ENCODE measurements around the gene MBD3L2.

MBD3L2 gene

DNA sequence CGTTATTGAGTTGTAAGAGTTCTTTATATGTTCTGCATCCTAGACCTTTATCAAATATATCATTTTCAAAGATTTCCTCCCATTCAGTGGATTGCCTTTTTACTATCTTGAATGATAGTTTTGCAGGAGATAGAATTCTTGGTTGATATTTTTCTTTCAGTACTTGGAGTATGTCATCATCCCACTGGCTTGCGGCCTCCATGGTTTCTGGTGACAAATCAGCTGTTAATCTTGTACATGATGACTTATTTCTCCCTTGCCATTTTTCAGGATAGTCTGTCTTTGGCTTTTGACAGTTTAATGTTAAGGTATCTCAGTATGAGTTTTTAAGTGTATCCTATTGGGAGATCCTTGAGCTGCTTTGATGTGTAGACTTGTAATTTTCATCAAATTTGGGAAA lies 28.9 kb downstream of the MBD3L2 start:
- H3K4me1 ChIP-seq (ENCODE audit: control insufficient read depth, insufficient read depth, low read length, unreplicated experiment), result no peaks in the 10 kb centered on the region
- H3K79me2 ChIP-seq (ENCODE audit: control insufficient read depth, insufficient read depth, low read length, unreplicated experiment), result no peaks in the 10 kb centered on the region
- H3K27ac ChIP-seq (ENCODE audit: low read depth, low read length), result no peak overlapping the region
- no peak overlapping the region for H3K4me3 ChIP-seq (ENCODE audit: low read depth, low read length)
- no peaks in the 10 kb centered on the region for H3K27me3 ChIP-seq (ENCODE audit: insufficient read depth, low read length)
- peaks cover 80% of the 10 kb centered on the region for H3K36me3 ChIP-seq (ENCODE audit: insufficient read depth, low read length)
- H2AFZ ChIP-seq (ENCODE audit: low read length, unreplicated experiment), result no peak overlapping the region

DNA sequence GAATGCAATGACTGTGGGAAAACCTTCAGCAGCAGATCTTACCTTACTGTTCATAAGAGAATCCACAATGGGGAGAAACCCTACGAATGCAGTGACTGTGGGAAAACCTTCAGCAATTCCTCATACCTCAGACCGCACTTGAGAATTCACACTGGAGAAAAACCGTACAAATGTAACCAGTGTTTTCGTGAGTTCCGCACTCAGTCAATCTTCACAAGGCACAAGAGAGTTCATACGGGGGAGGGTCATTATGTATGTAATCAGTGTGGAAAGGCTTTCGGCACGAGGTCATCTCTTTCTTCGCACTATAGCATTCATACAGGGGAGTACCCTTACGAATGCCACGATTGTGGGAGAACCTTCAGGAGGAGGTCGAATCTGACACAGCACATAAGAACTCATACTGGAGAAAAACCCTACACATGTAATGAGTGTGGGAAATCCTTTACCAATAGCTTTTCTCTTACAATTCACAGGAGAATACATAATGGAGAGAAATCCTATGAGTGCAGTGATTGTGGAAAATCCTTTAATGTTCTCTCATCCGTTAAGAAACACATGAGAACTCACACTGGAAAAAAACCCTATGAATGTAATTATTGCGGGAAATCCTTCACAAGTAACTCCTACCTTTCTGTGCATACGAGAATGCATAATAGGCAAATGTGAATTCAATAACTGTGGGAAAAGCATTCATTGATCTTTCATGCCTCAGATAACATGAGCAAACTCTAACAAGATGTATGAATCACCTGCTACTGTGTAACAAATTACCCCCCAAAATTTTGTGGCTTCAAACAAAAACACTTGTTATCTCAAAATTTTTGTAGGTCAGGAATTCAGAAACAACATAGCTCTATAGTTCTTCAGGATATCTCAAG lies 34.2 kb downstream of the MBD3L2 start:
- H2AFZ ChIP-seq (ENCODE audit: low read length, unreplicated experiment), result no peak overlapping the region
- H3K36me3 ChIP-seq (ENCODE audit: insufficient read depth, low read length), result peaks cover 74% of the 10 kb centered on the region
- no peaks in the 10 kb centered on the region for H3K4me1 ChIP-seq (ENCODE audit: control insufficient read depth, insufficient read depth, low read length, unreplicated experiment)
- no peaks in the 10 kb centered on the region for H3K79me2 ChIP-seq (ENCODE audit: control insufficient read depth, insufficient read depth, low read length, unreplicated experiment)
- H3K27ac ChIP-seq (ENCODE audit: low read depth, low read length), result no peak overlapping the region
- H3K27me3 ChIP-seq (ENCODE audit: insufficient read depth, low read length), result no peaks in the 10 kb centered on the region
- H3K4me3 ChIP-seq (ENCODE audit: low read depth, low read length), result no peak overlapping the region

DNA sequence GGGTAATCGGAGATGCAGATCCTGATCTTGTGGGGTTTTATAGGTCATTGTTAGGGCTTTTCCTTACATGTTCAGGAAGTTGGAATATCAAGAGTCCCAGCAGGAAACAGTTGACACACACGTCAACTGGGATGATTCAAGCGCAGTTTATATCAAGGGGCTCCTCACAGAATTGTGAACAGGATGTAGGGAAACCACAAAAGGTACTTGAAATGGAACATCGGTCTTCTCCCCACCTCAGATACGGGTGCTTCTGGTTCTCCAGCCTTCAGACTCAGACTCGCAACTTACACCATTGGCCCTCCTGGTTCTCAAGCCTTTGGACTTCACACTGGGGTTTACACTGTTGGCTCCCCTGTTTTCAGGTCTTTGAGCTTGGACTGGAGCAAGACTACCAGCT lies 39.9 kb downstream of the MBD3L2 start:
- Histone ChIP-seq H3K27me3 (ENCODE audit: insufficient read depth, low read length) (no peaks in the 10 kb centered on the region), H2AFZ (ENCODE audit: low read length, unreplicated experiment) (no peak overlapping the region), H3K79me2 (ENCODE audit: control insufficient read depth, insufficient read depth, low read length, unreplicated experiment) (no peaks in the 10 kb centered on the region), H3K4me3 (ENCODE audit: low read depth, low read length) (no peak overlapping the region), H3K27ac (ENCODE audit: low read depth, low read length) (no peak overlapping the region), H3K36me3 (ENCODE audit: insufficient read depth, low read length) (peaks cover 22% of the 10 kb centered on the region), H3K4me1 (ENCODE audit: control insufficient read depth, insufficient read depth, low read length, unreplicated experiment) (no peaks in the 10 kb centered on the region)

DNA sequence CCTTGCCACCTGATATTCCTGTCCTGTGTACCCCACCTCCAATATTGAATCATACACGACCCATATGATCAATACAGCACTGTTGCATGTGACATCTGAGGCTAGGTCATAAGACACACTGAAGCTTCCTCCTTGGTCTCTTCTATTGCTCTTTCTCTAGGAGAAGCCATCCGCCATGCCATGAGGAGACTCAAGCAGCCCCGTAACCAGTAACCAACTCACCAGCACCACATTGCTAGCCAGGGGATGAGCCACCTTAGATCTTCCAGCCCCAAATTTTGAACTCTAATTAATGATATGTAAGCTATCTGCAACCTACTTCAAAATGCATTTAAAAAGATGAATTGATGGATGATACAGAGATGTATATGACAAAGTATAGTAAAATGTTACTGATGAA lies 49.0 kb downstream of the MBD3L2 start:
- Histone ChIP-seq H3K4me1 (ENCODE audit: control insufficient read depth, insufficient read depth, low read length, unreplicated experiment) (no peaks in the 10 kb centered on the region), H3K4me3 (ENCODE audit: low read depth, low read length) (peak overlapping the region; percentile 93), H3K27ac (ENCODE audit: low read depth, low read length) (peak overlapping the region; percentile 90; the same call in 1 of the 2 replicates), H3K79me2 (ENCODE audit: control insufficient read depth, insufficient read depth, low read length, unreplicated experiment) (no peaks in the 10 kb centered on the region), H3K36me3 (ENCODE audit: insufficient read depth, low read length) (no peaks in the 10 kb centered on the region; the same call in 1 of the 2 replicates), H2AFZ (ENCODE audit: low read length, unreplicated experiment) (peak overlapping the region; percentile 90), H3K27me3 (ENCODE audit: insufficient read depth, low read length) (no peaks in the 10 kb centered on the region)

DNA sequence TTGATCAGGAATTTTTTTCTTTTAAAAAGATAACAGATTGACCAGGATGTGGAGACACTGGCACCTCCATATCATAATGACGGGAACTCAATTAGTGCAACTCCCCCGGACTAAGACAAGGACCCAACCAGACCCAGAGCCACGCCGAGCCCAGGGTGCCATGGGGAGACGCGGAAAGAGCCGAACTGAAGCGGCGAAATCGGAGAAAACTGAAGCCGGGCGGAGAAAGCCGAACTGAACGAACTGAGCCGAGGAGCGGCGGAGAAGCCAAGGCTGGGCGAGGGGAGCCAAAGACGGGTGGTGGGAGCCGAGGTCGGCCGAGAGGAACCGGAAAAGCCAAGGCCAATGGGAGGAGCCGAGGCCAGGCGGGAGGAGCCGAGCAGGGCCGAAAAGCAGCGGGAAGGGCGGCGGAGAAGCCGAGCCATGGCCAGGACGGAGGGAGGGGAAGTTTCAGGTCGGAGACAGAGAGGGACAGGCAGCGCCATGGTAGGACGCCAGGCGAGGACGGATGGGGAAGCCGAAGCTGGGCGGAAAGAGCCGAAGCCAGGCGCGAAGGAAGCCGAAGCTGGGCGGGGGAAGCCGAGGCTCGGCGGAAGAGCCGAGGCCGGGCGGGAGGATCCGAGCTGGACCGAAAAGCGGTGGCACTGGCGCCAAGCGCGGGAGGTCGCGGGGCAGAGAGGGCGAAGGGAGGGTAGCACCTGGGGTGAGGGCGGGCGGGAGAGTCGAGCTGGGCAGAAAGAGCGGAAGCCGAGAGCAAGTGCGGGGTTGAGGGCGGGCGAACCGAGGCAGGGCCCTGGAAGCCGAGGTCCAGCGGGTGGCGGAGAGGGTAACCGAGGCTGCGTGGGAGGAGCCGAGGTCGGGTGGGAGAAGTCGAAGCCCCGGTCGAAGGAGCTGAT lies 49.8 kb downstream of the MBD3L2 start:
- peak overlapping the region; percentile 93 for H3K4me3 ChIP-seq (ENCODE audit: low read depth, low read length)
- no peaks in the 10 kb centered on the region; the same call in 1 of the 2 replicates for H3K36me3 ChIP-seq (ENCODE audit: insufficient read depth, low read length)
- no peaks in the 10 kb centered on the region for H3K79me2 ChIP-seq (ENCODE audit: control insufficient read depth, insufficient read depth, low read length, unreplicated experiment)
- no peaks in the 10 kb centered on the region for H3K27me3 ChIP-seq (ENCODE audit: insufficient read depth, low read length)
- H3K4me1 ChIP-seq (ENCODE audit: control insufficient read depth, insufficient read depth, low read length, unreplicated experiment), result no peaks in the 10 kb centered on the region
- H2AFZ ChIP-seq (ENCODE audit: low read length, unreplicated experiment), result peak overlapping the region; percentile 90
- H3K27ac ChIP-seq (ENCODE audit: low read depth, low read length), result peak overlapping the region; percentile 90

- Histone ChIP-seq H3K4me1 (ENCODE audit: control insufficient read depth, insufficient read depth, low read length, unreplicated experiment) (no peaks in the 10 kb centered on the region), H3K79me2 (ENCODE audit: control insufficient read depth, insufficient read depth, low read length, unreplicated experiment) (no peaks in the 10 kb centered on the region), H2AFZ (ENCODE audit: low read length, unreplicated experiment) (no peak overlapping the region), H3K27me3 (ENCODE audit: insufficient read depth, low read length) (no peaks in the 10 kb centered on the region), H3K4me3 (ENCODE audit: low read depth, low read length) (peak overlapping the region; percentile 93), H3K27ac (ENCODE audit: low read depth, low read length) (peak overlapping the region; percentile 90; the same call in 1 of the 2 replicates), H3K36me3 (ENCODE audit: insufficient read depth, low read length) (no peaks in the 10 kb centered on the region; the same call in 1 of the 2 replicates)
Measured at GRCh38 chr19:7099597-7099921, 50.4 kb downstream of the MBD3L2 start.
